ENCODE measurements around the gene CCDC43.

DNA sequence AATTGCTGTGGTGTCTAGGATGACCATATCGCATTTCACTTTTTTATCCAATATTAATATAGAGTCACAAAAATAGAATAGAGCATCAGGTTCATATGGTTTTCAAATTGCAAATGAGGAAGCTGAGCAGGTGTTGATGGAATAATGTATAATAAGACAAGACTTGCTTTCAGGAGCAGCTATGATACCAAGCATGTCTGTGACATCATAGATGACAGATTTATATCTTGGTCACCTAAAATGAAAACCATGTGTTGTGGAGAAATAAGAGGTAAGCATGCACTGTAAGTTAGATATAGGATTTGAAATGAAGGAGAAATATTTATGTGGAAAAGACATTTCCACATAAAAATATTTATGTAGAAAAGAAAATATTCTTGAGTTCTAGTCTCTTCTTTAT, 24.7 kb downstream of the CCDC43 start:
- TF ChIP-seq, protein P1, sequence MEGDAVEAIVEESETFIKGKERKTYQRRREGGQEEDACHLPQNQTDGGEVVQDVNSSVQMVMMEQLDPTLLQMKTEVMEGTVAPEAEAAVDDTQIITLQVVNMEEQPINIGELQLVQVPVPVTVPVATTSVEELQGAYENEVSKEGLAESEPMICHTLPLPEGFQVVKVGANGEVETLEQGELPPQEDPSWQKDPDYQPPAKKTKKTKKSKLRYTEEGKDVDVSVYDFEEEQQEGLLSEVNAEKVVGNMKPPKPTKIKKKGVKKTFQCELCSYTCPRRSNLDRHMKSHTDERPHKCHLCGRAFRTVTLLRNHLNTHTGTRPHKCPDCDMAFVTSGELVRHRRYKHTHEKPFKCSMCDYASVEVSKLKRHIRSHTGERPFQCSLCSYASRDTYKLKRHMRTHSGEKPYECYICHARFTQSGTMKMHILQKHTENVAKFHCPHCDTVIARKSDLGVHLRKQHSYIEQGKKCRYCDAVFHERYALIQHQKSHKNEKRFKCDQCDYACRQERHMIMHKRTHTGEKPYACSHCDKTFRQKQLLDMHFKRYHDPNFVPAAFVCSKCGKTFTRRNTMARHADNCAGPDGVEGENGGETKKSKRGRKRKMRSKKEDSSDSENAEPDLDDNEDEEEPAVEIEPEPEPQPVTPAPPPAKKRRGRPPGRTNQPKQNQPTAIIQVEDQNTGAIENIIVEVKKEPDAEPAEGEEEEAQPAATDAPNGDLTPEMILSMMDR (IDR thresholded peaks at IDR 0.05) = no peak
- no peak for TF ChIP-seq POLR2AphosphoS5 (IDR thresholded peaks at IDR 0.05)

Measured in esophagus muscularis mucosa (tissue), 3 donors.